GM23338 (cell line): ENCODE data around the gene OR2D3.

Experiments used
- EZH2 ChIP-seq: fragments of 200-600 bp; sonication (generic); IDR thresholded peaks from one replicate; pipeline ENCODE4 v1.8.0; 2017; ENCODE audit warnings: antibody characterized with exemption, mild to moderate bottlenecking, low read depth; ENCODE audit not compliant: unreplicated experiment
- EZH2phosphoT487 ChIP-seq: fragments of 200-600 bp; sonication (generic); IDR thresholded peaks from one replicate; pipeline ENCODE4 v1.8.1; 2018; ENCODE audit warnings: antibody characterized with exemption; ENCODE audit not compliant: unreplicated experiment
- JUNB ChIP-seq: IDR thresholded peaks from one replicate; pipeline ENCODE4 v1.6.1; 2016; ENCODE audit warnings: antibody characterized with exemption; ENCODE audit not compliant: unreplicated experiment
- POLR2AphosphoS5 ChIP-seq: IDR thresholded peaks from 2 replicates; pipeline ENCODE4 v1.6.1; 2016; ENCODE audit warnings: antibody characterized with exemption, low read depth
- TF ChIP-seq, protein P1 (sequence below), 2 experiments: fragments of 200-600 bp in 1 of 2; sonication (generic) in 1 of 2; conservative IDR thresholded peaks; 2 replicates each; pipeline versions ENCODE4 v1.5.1 to v1.6.1; 2016 to 2017; ENCODE audit warnings: antibody characterized with exemption in 2 of 2, low read depth in 2 of 2, mild to moderate bottlenecking in 2 of 2, moderate library complexity in 1 of 2

DNA sequence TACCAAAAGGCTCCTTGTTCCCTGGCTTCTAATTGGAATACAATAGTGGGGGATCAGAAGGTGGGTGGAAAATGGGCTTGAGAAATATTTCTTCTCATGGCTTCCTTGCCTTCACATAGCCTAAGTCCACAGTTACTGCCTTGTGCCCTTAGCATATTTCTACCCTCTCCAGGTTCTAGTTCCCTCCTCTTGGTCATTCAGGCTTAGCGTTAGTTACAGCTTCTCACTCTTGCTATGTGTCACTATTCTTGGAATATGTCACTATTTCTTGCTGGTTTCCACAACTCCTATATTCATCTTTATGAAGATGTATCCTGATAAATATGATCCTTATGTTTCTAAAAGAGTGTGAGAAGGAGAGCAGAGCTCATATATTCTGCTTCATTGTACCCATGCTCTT lies 31.0 kb upstream of the OR2D3 start:
- TF ChIP-seq, protein P1, sequence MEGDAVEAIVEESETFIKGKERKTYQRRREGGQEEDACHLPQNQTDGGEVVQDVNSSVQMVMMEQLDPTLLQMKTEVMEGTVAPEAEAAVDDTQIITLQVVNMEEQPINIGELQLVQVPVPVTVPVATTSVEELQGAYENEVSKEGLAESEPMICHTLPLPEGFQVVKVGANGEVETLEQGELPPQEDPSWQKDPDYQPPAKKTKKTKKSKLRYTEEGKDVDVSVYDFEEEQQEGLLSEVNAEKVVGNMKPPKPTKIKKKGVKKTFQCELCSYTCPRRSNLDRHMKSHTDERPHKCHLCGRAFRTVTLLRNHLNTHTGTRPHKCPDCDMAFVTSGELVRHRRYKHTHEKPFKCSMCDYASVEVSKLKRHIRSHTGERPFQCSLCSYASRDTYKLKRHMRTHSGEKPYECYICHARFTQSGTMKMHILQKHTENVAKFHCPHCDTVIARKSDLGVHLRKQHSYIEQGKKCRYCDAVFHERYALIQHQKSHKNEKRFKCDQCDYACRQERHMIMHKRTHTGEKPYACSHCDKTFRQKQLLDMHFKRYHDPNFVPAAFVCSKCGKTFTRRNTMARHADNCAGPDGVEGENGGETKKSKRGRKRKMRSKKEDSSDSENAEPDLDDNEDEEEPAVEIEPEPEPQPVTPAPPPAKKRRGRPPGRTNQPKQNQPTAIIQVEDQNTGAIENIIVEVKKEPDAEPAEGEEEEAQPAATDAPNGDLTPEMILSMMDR (conservative IDR thresholded peaks at IDR 0.05; ENCODE audit: low read depth in 2 of 2) = no peak
- TF ChIP-seq EZH2 (no peak), POLR2AphosphoS5 (no peak), EZH2phosphoT487 (no peak), JUNB (no peak)
